GM21825 (cell line): ENCODE results near the gene EAPP.
"Not testable (repeated sequence)": the region's sequence is repeated elsewhere in the genome, so short reads cannot be mapped to it uniquely, and the experiment has no call there.

Experiments
- ATAC-seq: cut with Tn5 transposase; IDR thresholded peaks from one replicate; pipeline ENCODE4 v1.9.1; 2021; ENCODE audit warnings: mild to moderate bottlenecking, moderate library complexity; ENCODE audit not compliant: unreplicated experiment

EAPP gene

DNA sequence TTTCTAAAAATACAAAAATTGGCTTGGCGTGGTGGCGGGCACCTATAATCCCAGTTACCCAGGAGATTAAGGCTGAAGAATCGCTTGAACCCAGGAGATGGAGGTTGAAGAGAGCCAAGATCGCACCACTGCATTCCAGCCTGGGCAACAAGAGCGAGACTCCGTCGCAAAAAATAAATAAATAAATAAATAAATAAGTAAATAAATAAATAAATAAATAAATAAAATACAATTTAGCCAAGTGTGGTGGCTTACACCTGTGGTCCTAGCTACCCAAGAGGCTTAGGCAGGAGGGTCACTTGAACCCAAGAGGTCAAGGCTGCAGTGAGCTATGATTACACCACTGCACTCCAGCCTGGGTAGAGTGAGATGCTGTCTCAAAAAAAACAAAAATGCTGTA lies 51.0 kb downstream of the EAPP start:
- no peak for ATAC-seq

DNA sequence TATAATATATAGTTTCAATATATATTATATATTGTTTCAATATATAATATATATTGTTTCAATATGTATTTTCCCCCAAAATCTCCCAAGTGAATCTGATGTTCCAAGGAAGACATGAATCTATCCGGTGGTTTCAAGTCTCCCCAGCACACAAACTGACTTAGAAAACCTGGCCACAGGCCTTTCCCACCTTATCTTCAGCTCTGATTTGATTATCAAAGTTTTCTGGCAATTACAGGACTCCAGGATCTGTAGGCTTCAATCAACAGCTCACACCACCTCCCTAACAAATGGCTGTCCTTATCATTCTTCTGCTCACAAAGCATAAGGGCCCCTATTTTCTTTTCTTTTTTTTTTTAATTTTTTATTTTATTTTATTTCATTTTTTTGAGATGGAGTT lies 54.8 kb downstream of the EAPP start:
- no peak for ATAC-seq

DNA sequence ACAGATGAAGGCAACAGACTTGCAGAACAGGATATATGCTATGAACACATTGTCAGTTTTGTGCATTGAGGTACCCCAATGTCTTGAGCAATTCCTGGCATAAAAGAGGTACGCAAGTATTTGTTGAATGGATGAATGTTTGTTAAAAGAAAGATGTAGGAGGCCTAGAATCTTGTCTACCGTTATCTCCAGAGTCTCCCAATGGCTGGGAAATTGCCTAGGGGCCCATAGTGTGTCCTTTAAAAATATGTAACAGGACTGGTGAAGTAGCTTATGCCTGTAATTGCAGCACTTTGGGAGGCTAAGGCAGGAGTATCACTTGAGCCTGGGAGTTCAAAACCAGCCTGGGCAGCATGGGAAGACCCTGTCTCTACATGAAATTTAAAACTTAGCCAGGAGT lies 57.0 kb downstream of the EAPP start:
- ATAC-seq: no peak

DNA sequence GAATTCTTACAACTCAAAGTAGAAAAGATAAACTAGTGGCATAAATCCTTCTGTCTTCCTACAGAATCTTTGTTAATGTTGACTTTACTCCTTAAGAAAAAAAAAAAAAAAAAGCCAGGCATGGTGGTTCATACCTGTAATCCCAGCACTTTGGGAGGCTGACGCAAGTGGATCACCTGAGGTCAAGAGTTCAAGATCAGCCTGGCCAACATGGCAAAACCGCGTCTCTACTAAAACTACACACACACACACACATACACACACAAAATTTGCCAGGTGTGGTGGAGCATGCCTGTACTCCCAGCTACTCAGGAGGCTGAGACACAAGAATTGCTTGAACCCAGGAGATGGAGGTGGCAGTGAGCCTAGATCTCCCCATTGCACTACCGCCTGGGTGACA lies 59.8 kb downstream of the EAPP start:
- no peak for ATAC-seq

DNA sequence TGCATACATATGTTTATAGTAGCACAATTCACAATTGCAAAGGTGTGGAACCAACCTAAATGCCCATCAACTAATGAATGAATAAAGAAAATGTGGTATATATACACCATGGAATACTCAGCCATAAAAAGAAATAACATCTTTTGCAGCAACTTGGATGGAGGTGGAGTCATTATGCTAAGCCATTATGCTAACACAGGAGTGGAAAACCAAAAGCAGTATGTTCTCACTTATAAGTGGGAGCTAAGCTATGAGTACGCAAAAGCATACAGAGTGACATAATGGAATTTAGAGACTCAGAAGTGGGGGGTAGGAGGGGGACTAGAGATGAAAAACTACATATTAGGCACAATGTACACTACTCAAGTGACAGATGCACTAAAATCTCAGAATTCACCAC lies 61.2 kb downstream of the EAPP start:
- no peak for ATAC-seq

DNA sequence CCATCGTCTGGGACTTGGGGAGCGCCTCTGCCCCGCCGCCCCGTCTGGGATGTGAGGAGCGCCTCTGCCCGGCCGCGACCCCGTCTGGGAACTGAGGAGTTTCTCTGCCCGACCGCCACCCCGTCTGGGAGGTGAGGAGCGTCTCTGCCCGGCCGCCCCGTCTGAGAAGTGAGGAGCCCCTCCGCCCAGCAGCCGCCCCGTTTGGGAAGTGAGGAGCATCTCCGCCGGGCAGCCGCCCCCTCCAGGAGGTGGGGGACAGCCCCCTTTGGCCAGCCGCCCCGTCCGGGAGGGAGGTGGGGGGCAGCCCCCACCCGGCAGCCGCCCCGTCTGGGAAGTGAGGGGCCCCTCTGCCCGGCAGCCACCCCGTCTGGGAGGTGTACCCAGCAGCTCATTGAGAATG lies 63.5 kb downstream of the EAPP start:
- not testable (repeated sequence) for ATAC-seq

DNA sequence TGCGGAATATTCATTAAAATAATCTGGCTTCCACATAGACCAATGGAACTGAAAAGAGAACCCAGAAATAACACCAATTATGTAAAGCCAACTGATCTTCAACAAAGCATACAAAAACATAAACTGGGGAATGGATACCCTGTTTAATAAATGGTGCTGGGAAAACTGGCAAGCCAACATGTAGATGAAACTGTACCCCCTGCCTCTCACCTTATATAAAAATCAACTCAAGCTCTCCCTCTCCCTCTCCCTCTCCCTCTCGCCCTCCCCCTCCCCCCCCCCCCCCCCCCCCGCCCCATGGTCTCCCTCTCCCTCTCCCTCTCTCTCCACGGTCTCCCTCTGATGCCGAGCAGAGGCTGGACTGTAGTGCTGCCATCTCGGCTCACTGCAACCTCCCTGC lies 64.3 kb downstream of the EAPP start:
- ATAC-seq: no peak

DNA sequence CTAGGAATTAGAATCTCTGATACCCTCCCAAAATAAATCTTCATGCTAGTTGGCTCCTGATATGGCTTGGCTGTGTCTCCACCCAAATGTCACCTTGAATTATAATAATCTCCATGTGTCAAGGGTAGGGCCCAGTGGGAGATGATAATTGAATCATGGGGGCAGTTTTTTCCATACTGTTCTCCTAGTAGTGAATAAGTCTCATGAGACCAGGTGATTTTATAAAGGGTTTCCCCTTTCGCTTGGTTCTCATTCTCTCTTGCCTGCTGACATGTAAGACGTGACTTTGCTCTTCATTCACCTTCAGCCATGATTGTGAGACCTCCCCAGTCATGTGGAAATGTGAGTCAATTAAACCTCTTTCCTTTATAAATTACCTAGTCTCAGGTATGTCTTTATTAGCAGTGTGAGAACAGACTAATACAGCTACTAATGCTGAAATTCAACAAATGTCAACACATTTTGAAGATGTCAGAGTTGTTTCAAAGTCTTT lies 65.3 kb downstream of the EAPP start:
- ATAC-seq: no peak

DNA sequence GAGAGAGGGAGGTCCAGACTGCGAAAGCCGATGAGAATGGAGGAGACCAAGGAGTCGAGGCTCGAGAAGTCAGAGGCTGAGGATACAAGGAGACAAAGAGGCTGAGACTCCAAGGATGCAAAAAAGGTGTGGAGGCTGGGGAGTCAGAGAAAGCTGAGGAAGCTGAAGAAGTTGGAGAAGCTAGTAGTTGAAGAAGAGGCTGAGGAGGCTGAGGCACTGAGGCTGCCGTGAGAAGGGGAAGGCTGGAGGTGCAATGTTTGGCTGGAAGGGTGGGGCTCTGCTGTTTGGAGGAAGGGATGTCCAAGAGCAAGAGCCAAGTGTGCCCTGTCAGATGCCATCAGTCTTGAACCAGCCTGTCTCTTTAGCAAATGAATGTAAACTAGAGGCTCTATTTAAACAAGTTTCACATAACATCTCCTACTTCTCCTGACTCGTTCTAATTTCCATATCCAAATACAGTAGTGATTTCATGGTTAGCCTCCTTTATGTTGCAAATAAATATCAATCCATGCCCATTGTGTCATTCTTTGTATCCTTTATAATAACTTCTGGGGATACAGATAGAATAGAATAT lies 66.7 kb downstream of the EAPP start:
- ATAC-seq: no peak

DNA sequence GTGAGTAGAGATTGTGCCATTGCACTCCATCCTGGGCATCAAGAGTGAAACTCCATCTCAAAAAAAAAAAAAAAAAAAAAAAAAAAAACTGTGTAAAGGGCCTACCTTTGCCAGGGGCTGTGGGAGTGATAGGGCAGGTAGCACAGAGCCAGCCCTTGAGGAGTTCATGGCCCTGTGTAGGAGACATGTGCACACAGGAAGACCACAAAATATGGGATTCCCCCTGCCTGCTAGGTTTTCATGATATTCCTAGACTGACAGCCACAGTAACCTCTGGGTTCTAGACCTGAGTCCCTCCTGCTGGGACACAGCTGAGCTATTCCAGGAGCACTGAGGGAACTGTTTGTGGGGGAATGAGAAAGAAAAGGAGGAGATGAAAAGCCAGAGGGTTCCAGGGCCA lies 69.2 kb downstream of the EAPP start:
- ATAC-seq: no peak

DNA sequence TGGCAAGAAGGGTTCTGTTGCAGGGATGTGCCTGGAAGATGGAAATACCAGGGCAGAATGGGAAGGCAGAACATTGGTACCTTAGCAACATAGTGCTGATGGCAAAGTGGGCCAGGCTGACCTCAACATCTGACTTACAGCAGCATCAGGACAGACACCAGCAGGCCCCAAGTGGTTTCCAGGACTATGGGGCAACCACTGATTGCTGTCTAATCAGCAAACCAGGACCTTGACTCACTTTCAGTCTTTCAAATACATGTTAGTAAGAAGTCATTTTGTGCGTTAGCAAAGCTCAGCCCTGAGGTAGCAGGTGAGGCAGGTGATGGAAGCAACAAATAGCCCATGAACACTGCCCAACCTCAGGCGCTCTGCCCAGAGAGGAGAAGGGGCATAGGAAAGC lies 72.8 kb downstream of the EAPP start:
- no peak for ATAC-seq
